Stimulated activated naive CD8-positive, alpha-beta T cell treated with anti-CD3 and anti-CD28 coated beads, Interleukin-15, Interleukin-2, amounts not matched to agents 100 U/mL and 50 U/mL, for 24 hours (primary cell): ENCODE results near the gene SNX10.

Source experiments
- ATAC-seq: fragments of 150-1000 bp; cut with Tn5 transposase; one replicate; pipeline ENCODE4 v1.10.0; 2021
- DNase-seq: peaks from one replicate; pipeline ENCODE4 v3.0.0; 2021

SNX10 gene

GRCh38 chr7:26404189-26404996, 112.7 kb downstream of the SNX10 start:
- DNase-seq (no peak), ATAC-seq (no peak)

- DNase-seq (no peak), ATAC-seq (no peak)
Measured at GRCh38 chr7:26406433-26406832, 114.8 kb downstream of the SNX10 start.

GRCh38 chr7:26409661-26410547, 118.2 kb downstream of the SNX10 start:
- ATAC-seq = no peak

GRCh38 chr7:26413007-26413691, 121.5 kb downstream of the SNX10 start:
- ATAC-seq (no peak), DNase-seq (no peak)

More at GRCh38 chr7:26409661-26410547, 118.2 kb downstream of the SNX10 start:
- no peak for DNase-seq

GRCh38 chr7:26416004-26416403, 124.3 kb downstream of the SNX10 start:
- DNase-seq (no peak), ATAC-seq (no peak)

GRCh38 chr7:26417911-26418413, 126.3 kb downstream of the SNX10 start:
- DNase-seq = no peak
- no peak for ATAC-seq

- ATAC-seq (no peak), DNase-seq (no peak)
Measured at GRCh38 chr7:26419198-26419597, 127.5 kb downstream of the SNX10 start.

GRCh38 chr7:26420422-26421019, 128.9 kb downstream of the SNX10 start:
- ATAC-seq = no peak

GRCh38 chr7:26422761-26423160, 131.1 kb downstream of the SNX10 start:
- ATAC-seq = no peak

More at GRCh38 chr7:26420422-26421019, 128.9 kb downstream of the SNX10 start:
- DNase-seq = no peak

GRCh38 chr7:26423436-26423835, 131.8 kb downstream of the SNX10 start:
- no peak for ATAC-seq
- no peak for DNase-seq

More at GRCh38 chr7:26422761-26423160, 131.1 kb downstream of the SNX10 start:
- no peak for DNase-seq
